Mammary epithelial cell (primary cell): ENCODE results near the gene CBLN3.

ENCODE experiments used
- EZH2 ChIP-seq: IDR thresholded peaks from 2 replicates; pipeline ENCODE4 v1.6.1; 2012; ENCODE audit warnings: low read length, inconsistent platforms, borderline replicate concordance
- TF ChIP-seq, protein P1 (sequence below), 2 donors: IDR thresholded peaks in 1 of 2; conservative IDR thresholded peaks in 1 of 2; 2 replicates each; pipeline ENCODE4 v1.5.1; 2011 to 2012; ENCODE audit warnings: inconsistent platforms in 2 of 2, low read length in 2 of 2, mild to moderate bottlenecking in 2 of 2, control low read depth in 1 of 2, low read depth in 1 of 2; ENCODE audit not compliant: insufficient read depth in 1 of 2; ENCODE audit errors: extremely low read depth in 1 of 2

DNA sequence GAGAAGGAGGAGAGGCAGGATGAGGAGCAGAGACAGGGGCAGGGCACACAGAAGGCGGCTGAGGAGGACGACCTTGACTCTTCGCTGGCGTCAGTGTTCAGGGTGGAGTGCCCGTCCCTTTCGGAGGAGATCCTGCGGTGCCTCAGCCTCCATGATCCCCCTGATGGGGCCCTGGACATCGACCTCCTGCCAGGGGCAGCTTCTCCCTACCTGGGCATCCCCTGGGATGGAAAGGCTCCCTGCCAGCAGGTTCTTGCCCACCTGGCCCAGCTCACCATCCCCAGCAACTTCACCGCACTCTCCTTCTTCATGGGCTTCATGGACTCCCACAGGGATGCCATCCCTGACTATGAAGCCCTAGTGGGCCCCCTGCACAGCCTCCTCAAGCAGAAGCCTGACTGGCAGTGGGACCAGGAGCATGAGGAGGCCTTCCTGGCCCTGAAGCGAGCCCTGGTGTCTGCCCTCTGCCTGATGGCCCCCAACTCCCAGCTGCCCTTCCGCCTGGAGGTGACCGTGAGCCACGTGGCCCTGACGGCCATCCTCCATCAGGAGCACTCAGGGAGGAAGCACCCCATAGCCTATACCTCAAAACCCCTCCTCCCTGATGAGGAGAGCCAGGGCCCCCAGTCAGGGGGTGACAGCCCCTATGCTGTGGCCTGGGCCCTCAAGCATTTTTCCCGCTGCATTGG lies 14.6 kb downstream of the CBLN3 start:
- TF ChIP-seq, protein P1, sequence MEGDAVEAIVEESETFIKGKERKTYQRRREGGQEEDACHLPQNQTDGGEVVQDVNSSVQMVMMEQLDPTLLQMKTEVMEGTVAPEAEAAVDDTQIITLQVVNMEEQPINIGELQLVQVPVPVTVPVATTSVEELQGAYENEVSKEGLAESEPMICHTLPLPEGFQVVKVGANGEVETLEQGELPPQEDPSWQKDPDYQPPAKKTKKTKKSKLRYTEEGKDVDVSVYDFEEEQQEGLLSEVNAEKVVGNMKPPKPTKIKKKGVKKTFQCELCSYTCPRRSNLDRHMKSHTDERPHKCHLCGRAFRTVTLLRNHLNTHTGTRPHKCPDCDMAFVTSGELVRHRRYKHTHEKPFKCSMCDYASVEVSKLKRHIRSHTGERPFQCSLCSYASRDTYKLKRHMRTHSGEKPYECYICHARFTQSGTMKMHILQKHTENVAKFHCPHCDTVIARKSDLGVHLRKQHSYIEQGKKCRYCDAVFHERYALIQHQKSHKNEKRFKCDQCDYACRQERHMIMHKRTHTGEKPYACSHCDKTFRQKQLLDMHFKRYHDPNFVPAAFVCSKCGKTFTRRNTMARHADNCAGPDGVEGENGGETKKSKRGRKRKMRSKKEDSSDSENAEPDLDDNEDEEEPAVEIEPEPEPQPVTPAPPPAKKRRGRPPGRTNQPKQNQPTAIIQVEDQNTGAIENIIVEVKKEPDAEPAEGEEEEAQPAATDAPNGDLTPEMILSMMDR (conservative IDR thresholded peaks at IDR 0.05 in 1 of 2, IDR thresholded peaks at IDR 0.05 in 1 of 2; ENCODE audit: extremely low read depth in 1 of 2, insufficient read depth in 1 of 2, low read depth in 1 of 2, low read length in 2 of 2): no peak
- no peak for TF ChIP-seq EZH2
